ENCODE data around the gene FETUB.

DNA sequence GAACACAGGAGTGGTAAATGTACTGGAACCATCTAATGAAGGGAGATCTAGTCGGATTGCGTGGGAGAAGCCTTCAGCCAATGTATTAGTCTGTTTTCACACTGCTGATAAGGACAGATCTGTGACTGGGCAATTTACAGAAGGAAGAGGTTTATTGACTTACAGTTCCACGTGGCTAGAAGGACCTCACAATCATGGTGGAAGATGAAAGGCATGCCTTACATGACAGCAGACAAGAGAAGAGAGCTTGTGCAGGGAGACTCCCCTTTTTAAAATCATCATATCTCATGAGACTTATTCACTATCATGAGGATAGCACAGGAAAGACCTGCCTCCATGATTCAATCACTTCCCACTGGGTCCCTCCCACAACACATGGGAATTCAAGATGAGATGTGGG is 42.6 kb downstream of the FETUB start:
- TF ChIP-seq, protein P1, sequence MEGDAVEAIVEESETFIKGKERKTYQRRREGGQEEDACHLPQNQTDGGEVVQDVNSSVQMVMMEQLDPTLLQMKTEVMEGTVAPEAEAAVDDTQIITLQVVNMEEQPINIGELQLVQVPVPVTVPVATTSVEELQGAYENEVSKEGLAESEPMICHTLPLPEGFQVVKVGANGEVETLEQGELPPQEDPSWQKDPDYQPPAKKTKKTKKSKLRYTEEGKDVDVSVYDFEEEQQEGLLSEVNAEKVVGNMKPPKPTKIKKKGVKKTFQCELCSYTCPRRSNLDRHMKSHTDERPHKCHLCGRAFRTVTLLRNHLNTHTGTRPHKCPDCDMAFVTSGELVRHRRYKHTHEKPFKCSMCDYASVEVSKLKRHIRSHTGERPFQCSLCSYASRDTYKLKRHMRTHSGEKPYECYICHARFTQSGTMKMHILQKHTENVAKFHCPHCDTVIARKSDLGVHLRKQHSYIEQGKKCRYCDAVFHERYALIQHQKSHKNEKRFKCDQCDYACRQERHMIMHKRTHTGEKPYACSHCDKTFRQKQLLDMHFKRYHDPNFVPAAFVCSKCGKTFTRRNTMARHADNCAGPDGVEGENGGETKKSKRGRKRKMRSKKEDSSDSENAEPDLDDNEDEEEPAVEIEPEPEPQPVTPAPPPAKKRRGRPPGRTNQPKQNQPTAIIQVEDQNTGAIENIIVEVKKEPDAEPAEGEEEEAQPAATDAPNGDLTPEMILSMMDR (IDR thresholded peaks at IDR 0.05; ENCODE audit: poor library complexity), result no peak
- no peak for TF ChIP-seq EZH2 (IDR thresholded peaks at IDR 0.05; ENCODE audit: borderline replicate concordance)
- no peak for TF ChIP-seq EZH2phosphoT487 (IDR thresholded peaks at IDR 0.05; ENCODE audit: low read depth, severe bottlenecking, unreplicated experiment)
